Glutamatergic neuron (in vitro differentiated cells): ENCODE data around the gene LTB. TPM values are rescaled to one million over a fixed set of nuclear protein-coding genes. Genes with fewer than 3 reads are reported as not detected.
"Not testable (repeated sequence)": the region's sequence is repeated elsewhere in the genome, so short reads cannot be mapped to it uniquely, and the experiment has no call there.

Source experiments
- DNase-seq: peaks from one replicate; pipeline ENCODE4 v3.0.0; 2022
- H3K27ac Mint-ChIP-seq: one replicate; pipeline ENCODE4 v1.8.0; 2020; ENCODE audit warnings: mild to moderate bottlenecking, mixed read lengths, inconsistent platforms; ENCODE audit not compliant: unreplicated experiment
- H3K27me3 Mint-ChIP-seq: one replicate; pipeline ENCODE4 v1.8.0; 2020; ENCODE audit warnings: mild to moderate bottlenecking, moderate library complexity, mixed read lengths, inconsistent platforms; ENCODE audit not compliant: unreplicated experiment
- H3K36me3 Mint-ChIP-seq: one replicate; pipeline ENCODE4 v1.8.0; 2020; ENCODE audit warnings: mild to moderate bottlenecking, mixed read lengths, inconsistent platforms; ENCODE audit not compliant: unreplicated experiment
- H3K4me1 Mint-ChIP-seq: one replicate; pipeline ENCODE4 v1.8.0; 2020; ENCODE audit warnings: mild to moderate bottlenecking, low read depth, mixed read lengths, inconsistent platforms; ENCODE audit not compliant: unreplicated experiment
- H3K4me3 Mint-ChIP-seq: one replicate; pipeline ENCODE4 v1.8.0; 2020; ENCODE audit warnings: mild to moderate bottlenecking, mixed read lengths, inconsistent platforms; ENCODE audit not compliant: unreplicated experiment
- H3K9me3 Mint-ChIP-seq: one replicate; pipeline ENCODE4 v1.8.0; 2020; ENCODE audit warnings: mild to moderate bottlenecking, moderate library complexity, mixed read lengths, inconsistent platforms; ENCODE audit not compliant: unreplicated experiment
- CTCF ChIP-seq: fragments of 200-600 bp; sonication (generic); IDR thresholded peaks from one replicate; pipeline ENCODE4 v1.5.0; 2021; ENCODE audit not compliant: partially characterized antibody, unreplicated experiment
- total RNA-seq: library from RNA; stranded (reverse); fragmentation: NEBNext Ultra II Directional; extraction: Animal tissue kit (Norgen Biotek cat#: 25700); gene quantifications from one replicate; pipeline ENCODE4 v1.2.1, GENCODE V29; 2021; ENCODE audit not compliant: unreplicated experiment

The LTB gene
- total RNA-seq, 1 donor from 2014 or later = not detected

DNA sequence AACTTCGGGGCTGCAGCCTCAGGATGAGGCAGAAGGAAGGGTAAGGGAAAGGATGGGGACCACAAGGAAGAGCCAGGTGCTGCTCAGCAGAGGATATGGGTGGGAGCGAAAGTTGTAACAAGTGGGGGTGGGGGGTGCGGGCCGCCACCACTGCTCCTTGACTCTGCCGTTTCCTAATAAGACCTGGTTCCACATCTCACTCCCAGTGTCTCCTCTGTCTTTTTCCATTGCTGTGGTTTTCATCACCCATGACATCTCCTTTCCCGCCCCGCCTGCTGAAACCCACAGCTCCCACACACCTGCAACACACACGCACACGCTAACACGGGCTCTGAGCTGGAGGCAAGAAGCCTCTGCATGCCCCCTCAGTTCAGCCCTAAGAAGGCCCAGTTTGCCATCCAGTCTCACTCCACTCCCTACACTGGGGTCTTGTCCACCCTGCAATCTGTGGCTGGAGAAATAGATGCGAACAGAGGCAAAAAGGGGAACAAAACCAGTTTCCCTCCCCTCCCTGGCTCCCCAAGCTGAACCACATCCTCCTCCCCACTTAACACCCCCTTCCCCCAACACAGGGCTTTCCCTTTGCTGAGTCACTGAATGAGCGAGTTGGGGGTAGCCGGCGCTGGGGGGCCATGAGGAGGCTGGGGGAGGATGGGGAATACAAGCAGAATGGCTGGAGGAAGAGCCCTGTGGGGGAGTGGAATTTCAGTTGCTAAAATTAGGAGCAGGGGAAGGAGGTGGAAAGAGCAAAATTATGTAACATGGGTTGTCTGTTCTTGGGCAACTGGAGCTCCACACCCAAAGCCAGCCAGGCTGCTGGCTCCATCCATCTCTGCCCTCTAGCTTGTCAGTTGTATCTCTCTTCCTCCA lies 23.4 kb downstream of the LTB start:
- no peak for TF ChIP-seq CTCF
- no peak for DNase-seq
- Mint-ChIP-seq H3K27me3 (peaks cover 3% of the 10 kb centered on the region), H3K36me3 (peaks cover 4% of the 10 kb centered on the region), H3K27ac (no peak overlapping the region), H3K4me3 (peak overlapping the region; percentile 5), H3K4me1 (peaks cover 4% of the 10 kb centered on the region), H3K9me3 (peaks cover 6% of the 10 kb centered on the region)

DNA sequence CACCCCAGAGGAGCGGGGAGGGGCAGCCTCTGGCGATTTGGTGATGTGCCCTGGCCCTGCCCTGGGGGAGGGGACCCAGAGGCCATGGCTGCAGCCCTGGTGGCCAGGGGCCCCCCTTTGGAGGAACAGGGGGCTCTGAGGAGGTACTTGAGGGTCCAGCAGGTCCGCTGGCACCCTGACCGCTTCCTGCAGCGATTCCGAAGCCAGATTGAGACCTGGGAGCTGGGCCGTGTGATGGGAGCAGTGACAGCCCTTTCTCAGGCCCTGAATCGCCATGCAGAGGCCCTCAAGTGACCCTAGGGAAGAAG lies 24.0 kb downstream of the LTB start:
- no peak for DNase-seq
- Mint-ChIP-seq H3K4me1 (peaks cover 4% of the 10 kb centered on the region), H3K4me3 (no peak overlapping the region), H3K27ac (no peak overlapping the region), H3K27me3 (peaks cover 3% of the 10 kb centered on the region), H3K9me3 (peaks cover 6% of the 10 kb centered on the region), H3K36me3 (peaks cover 4% of the 10 kb centered on the region)
- no peak for TF ChIP-seq CTCF

GRCh38 chr6:31557443-31558317 lies 24.5 kb downstream of the LTB start:
- Mint-ChIP-seq H3K27me3 (peaks cover 3% of the 10 kb centered on the region), H3K4me3 (no peak overlapping the region), H3K36me3 (peaks cover 4% of the 10 kb centered on the region), H3K27ac (no peak overlapping the region), H3K4me1 (peaks cover 4% of the 10 kb centered on the region), H3K9me3 (peaks cover 4% of the 10 kb centered on the region)
- TF ChIP-seq CTCF = no peak
- DNase-seq = no peak

DNA sequence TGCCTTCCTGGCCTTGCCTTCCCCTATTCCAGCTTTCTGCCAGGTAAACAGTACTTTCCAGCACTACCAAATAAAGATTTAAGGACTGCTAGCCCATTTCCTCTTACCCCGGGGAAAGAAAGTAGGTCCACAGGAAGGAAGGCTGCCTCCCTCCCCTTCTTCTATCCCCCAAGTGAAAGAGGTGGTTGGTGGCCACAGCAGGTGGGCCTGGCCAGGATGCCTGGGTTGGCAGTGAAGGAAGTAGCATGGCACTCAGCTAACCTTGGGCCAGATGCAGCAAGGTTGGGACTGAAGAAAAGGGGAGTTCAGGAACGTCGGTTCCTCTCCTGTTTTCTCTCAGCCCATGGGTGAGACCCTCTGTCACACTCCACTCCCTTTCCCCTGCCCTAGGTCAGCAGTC lies 25.9 kb downstream of the LTB start:
- no peak for TF ChIP-seq CTCF
- H3K4me1 Mint-ChIP-seq = peaks cover 4% of the 10 kb centered on the region

DNA sequence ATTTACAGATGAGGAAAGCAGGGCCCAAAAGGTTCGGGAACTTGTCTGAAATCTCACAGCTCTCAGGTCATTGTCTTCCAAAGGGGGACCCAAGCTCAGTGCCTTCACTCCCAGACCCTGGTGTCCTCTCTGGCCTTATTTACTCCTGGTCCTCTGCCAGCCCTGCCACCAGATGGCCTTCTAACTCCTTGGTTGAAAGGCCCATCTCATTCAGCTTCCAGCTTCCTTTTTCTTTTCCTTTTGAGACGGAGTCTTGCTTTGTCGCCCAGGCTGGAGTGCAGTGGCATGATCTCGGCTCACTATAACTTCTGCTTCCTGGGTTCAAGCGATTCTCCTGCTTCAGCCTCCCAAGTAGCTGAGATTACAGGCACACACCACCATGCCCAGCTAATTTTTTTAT lies 30.9 kb downstream of the LTB start:
- not testable (repeated sequence) for H3K27me3 Mint-ChIP-seq, H3K4me3 Mint-ChIP-seq, H3K4me1 Mint-ChIP-seq, H3K36me3 Mint-ChIP-seq
- peak; percentile 48 for DNase-seq
- Mint-ChIP-seq H3K9me3 (peaks cover 11% of the 10 kb centered on the region), H3K27ac (peak overlapping the region; percentile 38)

More for the DNA sequence above, 25.9 kb downstream of the LTB start:
- no peak overlapping the region for H3K27ac Mint-ChIP-seq
- DNase-seq = no peak
- H3K4me3 Mint-ChIP-seq = no peak overlapping the region
- peaks cover 4% of the 10 kb centered on the region for H3K36me3 Mint-ChIP-seq
- H3K9me3 Mint-ChIP-seq = peaks cover 6% of the 10 kb centered on the region
- peaks cover 3% of the 10 kb centered on the region for H3K27me3 Mint-ChIP-seq
